ENCODE results near the gene ZNF175. TPM values are rescaled to one million over a fixed set of nuclear protein-coding genes. Genes with fewer than 3 reads are reported as not detected.

Gene ZNF175
- total and polyA plus RNA-seq, 9 of the 15 experiments (the other 6 are each of a cell fraction or from before 2014, with no cell fraction given): 3.7 to 37.9 (median 14.0) TPM

DNA sequence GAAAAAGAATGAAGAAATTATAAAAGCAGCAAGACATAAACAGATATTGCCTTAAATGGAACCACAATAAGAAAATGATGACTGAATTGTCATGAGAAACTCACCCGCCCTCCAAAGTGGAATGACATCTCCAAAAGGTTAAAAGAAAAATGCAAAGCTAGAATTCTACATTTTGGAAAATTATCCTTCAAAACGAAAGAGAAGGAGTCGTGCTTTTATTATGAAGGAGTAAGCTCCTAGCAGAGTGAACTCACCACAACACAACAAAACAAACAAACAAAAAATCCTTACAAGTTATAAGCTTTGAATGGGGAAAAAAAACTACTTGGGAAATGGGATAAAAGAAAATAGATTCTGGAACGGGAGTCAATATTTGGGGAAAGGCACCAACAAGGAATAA lies 68.8 kb downstream of the ZNF175 start:
- no TSS peak for BruUV-seq (replicated peaks)
- 5% methylated on average over 4 of the region's 4 CpGs for WGBS (ENCODE audit: insufficient coverage, low coverage, missing lambda C conversion rate)
- no peaks in the 10 kb centered on the region for H4K20me1 ChIP-seq (replicated peaks; ENCODE audit: control insufficient read depth, insufficient read depth, low read length)
- ATAC-seq (no peak), FAIRE-seq (no peak), DNase-seq (ENCODE audit: extremely low read depth in 1 of 4, low spot score in 3 of 4) (no peak)
- in situ Hi-C loops (cut with MboI) (no loop called here), intact Hi-C loops (cut with micrococcal nuclease) (loop anchor here (5.0 kb wide), 1 partner anchor 168 kb away; no protein-coding TSS in a partner anchor)
- H3K4me2 ChIP-seq (ENCODE audit: insufficient read depth, low read length): no peak overlapping the region
- no peak overlapping the region for H3K4me3 ChIP-seq
- TF ChIP-seq MYNN (IDR thresholded peaks at IDR 0.05) (peak; percentile 58; the same call in 1 of the 2 replicates), MYNN (CRISPR knock-in tag; IDR thresholded peaks at IDR 0.05) (no peak; the same call in 1 of the 2 replicates), POLR3A (IDR thresholded peaks at IDR 0.05; ENCODE audit: borderline replicate concordance, extremely low read depth, insufficient read depth, insufficient read length) (no peak), NONO (IDR thresholded peaks at IDR 0.05; ENCODE audit: low read depth in 2 of 2, low read length in 1 of 2) (no peak)
- no peaks in the 10 kb centered on the region for H3K79me2 ChIP-seq (ENCODE audit: control insufficient read depth, insufficient read depth, low read length)
- no peaks in the 10 kb centered on the region; a peak in 1 of 5 replicates for H3K4me1 ChIP-seq (replicated peaks in 1 of 2; ENCODE audit: control insufficient read depth in 2 of 2, insufficient read depth in 2 of 2, low read length in 2 of 2)
- CTCF ChIA-PET (ENCODE audit: low intra/inter-chr PET ratio): interaction anchor here (0.7 kb wide), 1 partner anchor 32 kb away, joined by 3 read pairs; no protein-coding TSS in a partner anchor
- H3K9me3 ChIP-seq (replicated peaks; ENCODE audit: control insufficient read depth, insufficient read depth, low read depth, low read length): no peaks in the 10 kb centered on the region
- no peak overlapping the region for H2AFZ ChIP-seq (ENCODE audit: low read depth, low read length)
- H3K9ac ChIP-seq (ENCODE audit: insufficient read depth in 1 of 2, low read depth in 2 of 2, low read length in 2 of 2): no peak overlapping the region
- no peaks in the 10 kb centered on the region for H3K9me1 ChIP-seq (ENCODE audit: control insufficient read depth, insufficient read depth, low read length)
- peaks cover 5 to 16% of the 10 kb centered on the region in 2 experiments; a peak in 3 of 5 replicates for H3K27me3 ChIP-seq (ENCODE audit: control insufficient read depth in 2 of 2, insufficient read depth in 2 of 2, low read length in 2 of 2)
- H3K36me3 ChIP-seq (ENCODE audit: control insufficient read depth, insufficient read depth, low read length): no peaks in the 10 kb centered on the region
- no peak overlapping the region for H3K27ac ChIP-seq (ENCODE audit: extremely low read depth, low read depth, low read length)
- POLR2A ChIA-PET: interaction anchor here (0.7 to 1.0 kb wide), 2 partner anchors 9 to 320 kb away, joined by 3 to 4 read pairs; no protein-coding TSS in a partner anchor

DNA sequence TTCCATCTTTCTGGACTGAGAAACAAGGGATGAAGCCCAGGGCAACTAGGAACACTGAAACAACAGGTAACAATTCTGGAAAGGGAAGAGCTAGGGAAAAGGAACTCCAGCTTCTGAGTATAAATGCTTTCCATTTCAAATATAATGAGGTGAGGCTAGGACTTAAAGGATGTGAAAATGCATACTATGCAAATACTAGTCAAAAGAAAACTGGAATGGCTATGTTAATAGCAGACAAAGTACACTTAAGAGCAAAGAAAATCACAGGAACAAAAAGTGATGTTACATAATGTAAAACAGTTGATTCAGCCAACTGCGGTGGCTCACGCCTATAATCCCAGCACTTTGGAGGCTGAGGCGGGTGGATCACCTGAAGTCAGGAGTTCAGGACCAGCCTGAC lies 69.3 kb downstream of the ZNF175 start:
- in situ Hi-C loops (cut with MboI): no loop called here
- POLR2A ChIA-PET: interaction anchor here (0.7 to 1.0 kb wide), 2 partner anchors 9 to 319 kb away, joined by 3 to 4 read pairs; no protein-coding TSS in a partner anchor
- WGBS (ENCODE audit: insufficient coverage, low coverage, missing lambda C conversion rate): 67% methylated on average over 3 of the region's 3 CpGs

More for the DNA sequence above, 69.3 kb downstream of the ZNF175 start:
- intact Hi-C loops (cut with micrococcal nuclease): loop anchor here (5.0 kb wide), 1 partner anchor 168 kb away; no protein-coding TSS in a partner anchor
- TF ChIP-seq C11orf30 (IDR thresholded peaks at IDR 0.05; ENCODE audit: low read depth) (peak; percentile 68), MAFG (tag; conservative IDR thresholded peaks at IDR 0.05) (0 out of 2 replicates have a peak, but pooled peaks have one; percentile 37), ZNF316 (IDR thresholded peaks at IDR 0.05) (peak; percentile 81), NFIX (CRISPR knock-in tag; IDR thresholded peaks at IDR 0.05; ENCODE audit: low read depth) (no peak)
- TF ChIP-seq, protein P1, sequence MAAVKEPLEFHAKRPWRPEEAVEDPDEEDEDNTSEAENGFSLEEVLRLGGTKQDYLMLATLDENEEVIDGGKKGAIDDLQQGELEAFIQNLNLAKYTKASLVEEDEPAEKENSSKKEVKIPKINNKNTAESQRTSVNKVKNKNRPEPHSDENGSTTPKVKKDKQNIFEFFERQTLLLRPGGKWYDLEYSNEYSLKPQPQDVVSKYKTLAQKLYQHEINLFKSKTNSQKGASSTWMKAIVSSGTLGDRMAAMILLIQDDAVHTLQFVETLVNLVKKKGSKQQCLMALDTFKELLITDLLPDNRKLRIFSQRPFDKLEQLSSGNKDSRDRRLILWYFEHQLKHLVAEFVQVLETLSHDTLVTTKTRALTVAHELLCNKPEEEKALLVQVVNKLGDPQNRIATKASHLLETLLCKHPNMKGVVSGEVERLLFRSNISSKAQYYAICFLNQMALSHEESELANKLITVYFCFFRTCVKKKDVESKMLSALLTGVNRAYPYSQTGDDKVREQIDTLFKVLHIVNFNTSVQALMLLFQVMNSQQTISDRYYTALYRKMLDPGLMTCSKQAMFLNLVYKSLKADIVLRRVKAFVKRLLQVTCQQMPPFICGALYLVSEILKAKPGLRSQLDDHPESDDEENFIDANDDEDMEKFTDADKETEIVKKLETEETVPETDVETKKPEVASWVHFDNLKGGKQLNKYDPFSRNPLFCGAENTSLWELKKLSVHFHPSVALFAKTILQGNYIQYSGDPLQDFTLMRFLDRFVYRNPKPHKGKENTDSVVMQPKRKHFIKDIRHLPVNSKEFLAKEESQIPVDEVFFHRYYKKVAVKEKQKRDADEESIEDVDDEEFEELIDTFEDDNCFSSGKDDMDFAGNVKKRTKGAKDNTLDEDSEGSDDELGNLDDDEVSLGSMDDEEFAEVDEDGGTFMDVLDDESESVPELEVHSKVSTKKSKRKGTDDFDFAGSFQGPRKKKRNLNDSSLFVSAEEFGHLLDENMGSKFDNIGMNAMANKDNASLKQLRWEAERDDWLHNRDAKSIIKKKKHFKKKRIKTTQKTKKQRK (IDR thresholded peaks at IDR 0.05; ENCODE audit: borderline replicate concordance, low read depth, low read length): no peak
- ATAC-seq (no peak), FAIRE-seq (no peak), DNase-seq (ENCODE audit: extremely low read depth in 1 of 4, low spot score in 3 of 4) (no peak)
- Histone ChIP-seq H2AFZ (ENCODE audit: low read depth, low read length) (no peak overlapping the region), H3K27ac (ENCODE audit: extremely low read depth, low read depth, low read length) (no peak overlapping the region), H3K9me1 (ENCODE audit: control insufficient read depth, insufficient read depth, low read length) (no peaks in the 10 kb centered on the region), H3K9ac (ENCODE audit: insufficient read depth in 1 of 2, low read depth in 2 of 2, low read length in 2 of 2) (no peak overlapping the region), H3K79me2 (ENCODE audit: control insufficient read depth, insufficient read depth, low read length) (no peaks in the 10 kb centered on the region), H3K36me3 (ENCODE audit: control insufficient read depth, insufficient read depth, low read length) (no peaks in the 10 kb centered on the region), H3K9me3 (replicated peaks; ENCODE audit: control insufficient read depth, insufficient read depth, low read depth, low read length) (no peaks in the 10 kb centered on the region), H3K4me2 (ENCODE audit: insufficient read depth, low read length) (no peak overlapping the region), H4K20me1 (replicated peaks; ENCODE audit: control insufficient read depth, insufficient read depth, low read length) (no peaks in the 10 kb centered on the region), H3K4me3 (no peak overlapping the region), H3K27me3 (ENCODE audit: control insufficient read depth in 2 of 2, insufficient read depth in 2 of 2, low read length in 2 of 2) (peaks cover 9 to 21% of the 10 kb centered on the region in 2 experiments), H3K4me1 (replicated peaks in 1 of 2; ENCODE audit: control insufficient read depth in 2 of 2, insufficient read depth in 2 of 2, low read length in 2 of 2) (no peaks in the 10 kb centered on the region; a peak in 1 of 5 replicates)
- BruUV-seq (replicated peaks): no TSS peak
- CTCF ChIA-PET (ENCODE audit: low intra/inter-chr PET ratio): interaction anchor here (0.7 kb wide), 1 partner anchor 33 kb away, joined by 3 read pairs; no protein-coding TSS in a partner anchor

Measured in K562 (cell line).